Measurements from ENCODE around the gene ABCB6.

The ABCB6 gene

GRCh38 chr2:219245148-219245898 lies 26.6 kb upstream of the ABCB6 start, which contains the start of the genes GLB1L and STK16:
Gene GLB1L (minus strand): TSS chr2:219245444. CDS start chr2:219243573, 1,871 bp downstream.
Gene STK16 (plus strand): TSS chr2:219245479. CDS start chr2:219246000, 521 bp downstream.
- DNase-seq: peak; percentile 84 to 88

GRCh38 chr2:219244789-219245147 lies 26.0 kb upstream of the ABCB6 start:
- DNase-seq: no peak

GRCh38 chr2:219243291-219243761 lies 24.6 kb upstream of the ABCB6 start:
- DNase-seq: no peak

GRCh38 chr2:219234331-219234730 lies 15.6 kb upstream of the ABCB6 start:
- no peak for DNase-seq

GRCh38 chr2:219230059-219230540 lies 11.3 kb upstream of the ABCB6 start:
- peak; percentile 13 to 37 for DNase-seq

GRCh38 chr2:219229305-219230058 lies 10.7 kb upstream of the ABCB6 start, which contains the start of the genes ANKZF1 and ATG9A:
Gene ANKZF1 (plus strand): TSS chr2:219229806. CDS start chr2:219230258, 452 bp downstream.
Gene ATG9A (minus strand): TSS chr2:219229636. CDS start chr2:219228024, 1,612 bp downstream.
- peak; percentile 94 to 99 for DNase-seq

GRCh38 chr2:219228911-219229304 lies 10.2 kb upstream of the ABCB6 start:
- no peak for DNase-seq

- no peak for DNase-seq
These were observed 9.5 kb upstream of the ABCB6 start for GRCh38 chr2:219228041-219228910.

GRCh38 chr2:219225350-219225749 lies 6.6 kb upstream of the ABCB6 start:
- no peak for DNase-seq

GRCh38 chr2:219223831-219224610 lies 5.3 kb upstream of the ABCB6 start:
- DNase-seq: no peak

GRCh38 chr2:219221957-219222518 lies 3.3 kb upstream of the ABCB6 start:
- no peak for DNase-seq

GRCh38 chr2:219220652-219221402 lies 2.1 kb upstream of the ABCB6 start:
- no peak for DNase-seq

GRCh38 chr2:219219784-219220532 lies 1.2 kb upstream of the ABCB6 start:
- no peak for DNase-seq

GRCh38 chr2:219218217-219218731 lies 484 bp downstream of the ABCB6 start:
- DNase-seq: peak in 1 of 2 experiments; percentile 20

GRCh38 chr2:219216535-219216915 lies 2.2 kb downstream of the ABCB6 start:
- DNase-seq: no peak

- DNase-seq: no peak
These were observed 2.8 kb downstream of the ABCB6 start for GRCh38 chr2:219215871-219216534.

GRCh38 chr2:219214786-219215185 lies 4.0 kb downstream of the ABCB6 start:
- no peak for DNase-seq

GRCh38 chr2:219214141-219214540 lies 4.6 kb downstream of the ABCB6 start:
- no peak for DNase-seq

- DNase-seq: no peak
These were observed 5.2 kb downstream of the ABCB6 start for GRCh38 chr2:219213486-219214071.
